Caki2 (cell line): ENCODE results near the gene CYBA. TPM values are rescaled to one million over a fixed set of nuclear protein-coding genes. Genes with fewer than 3 reads are reported as not detected.

ENCODE experiments used
- DNase-seq: peaks from one replicate; pipeline ENCODE4 v3.0.0-alpha.2; 2015; ENCODE audit warnings: low read depth
- in situ Hi-C: cut with HindIII; loops from 2 replicates; pipeline ENCODE4 v1.10.0; 2016; ENCODE audit warnings: low sequenced_read_pairs, low pct_unique_long_range_greater_than_20kb, mixed read lengths
- total RNA-seq: library from RNA; depleted of rRNA; stranded (reverse); fragments of >200 nt; shearing (Covaris generic); gene quantifications from 2 replicates; pipeline ENCODE4 v1.2.3, GENCODE V29; 2014; ENCODE audit warnings: low replicate concordance; rRNA removed

Gene CYBA
- total RNA-seq = 520 and 591 TPM in 2 replicates

- in situ Hi-C loops = no loop called here
- DNase-seq = no peak
Measured at GRCh38 chr16:88650749-88651275, at the start of gene CYBA. Gene CYBA (minus strand): TSS chr16:88651053. CDS start chr16:88651013, 40 bp downstream.

- in situ Hi-C loops = no loop called here
Measured at GRCh38 chr16:88700322-88700635, 49.4 kb upstream of the CYBA start.

GRCh38 chr16:88699180-88699579 is 48.3 kb upstream of the CYBA start:
- DNase-seq = no peak
- in situ Hi-C loops = no loop called here

More at GRCh38 chr16:88700322-88700635, 49.4 kb upstream of the CYBA start:
- DNase-seq = no peak

GRCh38 chr16:88698646-88699045 is 47.8 kb upstream of the CYBA start:
- in situ Hi-C loops = no loop called here
- DNase-seq = no peak

GRCh38 chr16:88697831-88698615 is 47.2 kb upstream of the CYBA start:
- DNase-seq = no peak
- in situ Hi-C loops = no loop called here

GRCh38 chr16:88697116-88697830 is 46.4 kb upstream of the CYBA start:
- DNase-seq = no peak
- in situ Hi-C loops = no loop called here

GRCh38 chr16:88696441-88696840 is 45.6 kb upstream of the CYBA start:
- in situ Hi-C loops = no loop called here
- DNase-seq = no peak

- no peak for DNase-seq
- in situ Hi-C loops = no loop called here
Measured at GRCh38 chr16:88695753-88696152, 44.9 kb upstream of the CYBA start.

- DNase-seq = no peak
- in situ Hi-C loops = no loop called here
Measured at GRCh38 chr16:88695218-88695617, 44.4 kb upstream of the CYBA start.

GRCh38 chr16:88694221-88695087 is 43.6 kb upstream of the CYBA start:
- DNase-seq = no peak
- in situ Hi-C loops = no loop called here

- no peak for DNase-seq
- in situ Hi-C loops = no loop called here
Measured at GRCh38 chr16:88693420-88694177, 42.7 kb upstream of the CYBA start.

GRCh38 chr16:88692861-88693260 is 42.0 kb upstream of the CYBA start:
- no peak for DNase-seq
- in situ Hi-C loops = no loop called here

GRCh38 chr16:88691924-88692560 is 41.2 kb upstream of the CYBA start:
- DNase-seq = no peak
- in situ Hi-C loops = no loop called here

GRCh38 chr16:88691129-88691813 is 40.4 kb upstream of the CYBA start:
- in situ Hi-C loops = no loop called here
- no peak for DNase-seq

GRCh38 chr16:88690341-88691128 is 39.7 kb upstream of the CYBA start:
- in situ Hi-C loops = no loop called here
- no peak for DNase-seq

- no peak for DNase-seq
- in situ Hi-C loops = no loop called here
Measured at GRCh38 chr16:88688013-88688778, 37.3 kb upstream of the CYBA start.
